GM10248 (cell line): ENCODE data around the gene HIGD1A.

Experiments
- CTCF ChIA-PET: fragments of 300-600 bp; sonication (Branson Sonifier 250); formaldehyde crosslinking; extraction: SDS; loops from one replicate; lab custom pipeline; 2021; ENCODE audit warnings: antibody characterized with exemption; lab: Yijun Ruan, JAX
- POLR2A ChIA-PET: fragments of 350-650 bp; sonication (Branson Sonifier 250); formaldehyde crosslinking; extraction: SDS; loops from one replicate; lab custom pipeline; 2020; ENCODE audit warnings: antibody characterized with exemption; lab: Yijun Ruan, JAX
- DNase-seq: peaks from one replicate; pipeline ENCODE4 v3.0.0; 2012; ENCODE audit errors: extremely low spot score
- CTCF ChIP-seq: IDR thresholded peaks from 2 replicates; pipeline ENCODE4 v1.5.1; 2012; ENCODE audit warnings: mild to moderate bottlenecking, low read depth; ENCODE audit errors: extremely low read depth, missing control alignments, control extremely low read depth

The HIGD1A gene

GRCh38 chr3:42773409-42773751, 30.9 kb downstream of the HIGD1A start:
- CTCF ChIA-PET: no interaction called here
- no peak for TF ChIP-seq CTCF
- DNase-seq: no peak
- POLR2A ChIA-PET: no interaction called here

GRCh38 chr3:42772670-42773408, 31.5 kb downstream of the HIGD1A start, which contains the start of gene CCDC13:
TSS of gene CCDC13 (minus strand) at chr3:42773253. CDS start at chr3:42758345, 14,908 bp downstream.
- no peak for TF ChIP-seq CTCF
- POLR2A ChIA-PET: no interaction called here
- CTCF ChIA-PET: no interaction called here
- peak; percentile 97 for DNase-seq

- POLR2A ChIA-PET: no interaction called here
- no peak for TF ChIP-seq CTCF
Measured at GRCh38 chr3:42771271-42771670, 33.0 kb downstream of the HIGD1A start.

GRCh38 chr3:42769477-42770131, 34.7 kb downstream of the HIGD1A start:
- TF ChIP-seq CTCF: no peak
- ChIA-PET POLR2A (interaction anchor here (0.5 kb wide), 1 partner anchor 219 kb away, joined by 6 read pairs; no protein-coding TSS in a partner anchor), CTCF (interaction anchor here (1.5 to 2.3 kb wide), 4 partner anchors 10 to 70 kb away, joined by 3 to 9 read pairs (median 4); no protein-coding TSS in a partner anchor)
- no peak for DNase-seq

More at GRCh38 chr3:42771271-42771670, 33.0 kb downstream of the HIGD1A start:
- CTCF ChIA-PET: interaction anchor here (2.3 kb wide), 1 partner anchor 9 kb away, joined by 9 read pairs; no protein-coding TSS in a partner anchor
- no peak for DNase-seq

DNA sequence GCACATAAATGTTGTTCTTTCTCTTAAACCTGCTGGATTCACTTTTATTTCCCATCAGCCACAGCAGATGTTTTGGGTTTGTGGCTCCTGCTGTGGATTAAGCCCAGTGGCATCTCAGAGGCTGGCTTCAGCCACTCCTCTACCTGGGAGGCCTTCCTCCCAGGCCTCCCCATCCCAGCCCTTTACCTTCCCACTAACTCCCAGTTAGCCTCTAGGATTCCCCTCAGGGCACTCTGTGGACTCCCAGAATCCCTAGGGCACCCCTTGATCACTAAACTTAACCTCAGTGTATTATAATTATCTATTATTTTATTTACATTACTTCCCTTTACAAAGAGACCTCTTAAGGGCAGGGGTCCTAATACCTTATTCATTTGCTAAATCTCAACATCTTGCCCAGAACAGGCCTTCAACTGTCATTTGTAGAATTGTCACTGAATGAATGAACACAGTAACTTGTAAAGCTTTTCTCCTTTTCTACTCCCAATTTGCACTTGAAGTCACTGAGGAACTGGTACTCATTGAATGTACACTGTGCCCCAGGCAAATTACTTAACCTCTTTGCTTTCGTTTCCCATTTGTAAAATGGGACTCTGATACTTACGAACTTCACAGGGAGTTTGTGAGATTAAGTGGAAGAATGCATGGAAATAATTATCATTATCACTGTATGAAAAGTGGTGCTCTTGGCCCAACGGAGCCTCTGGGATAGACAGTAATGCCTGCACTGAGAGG, 39.6 kb downstream of the HIGD1A start:
- ChIA-PET POLR2A (no interaction called here), CTCF (interaction anchor here (1.2 to 1.4 kb wide), 2 partner anchors 20 to 75 kb away, joined by 3 read pairs; no protein-coding TSS in a partner anchor)
- no peak for DNase-seq
- no peak for TF ChIP-seq CTCF

DNA sequence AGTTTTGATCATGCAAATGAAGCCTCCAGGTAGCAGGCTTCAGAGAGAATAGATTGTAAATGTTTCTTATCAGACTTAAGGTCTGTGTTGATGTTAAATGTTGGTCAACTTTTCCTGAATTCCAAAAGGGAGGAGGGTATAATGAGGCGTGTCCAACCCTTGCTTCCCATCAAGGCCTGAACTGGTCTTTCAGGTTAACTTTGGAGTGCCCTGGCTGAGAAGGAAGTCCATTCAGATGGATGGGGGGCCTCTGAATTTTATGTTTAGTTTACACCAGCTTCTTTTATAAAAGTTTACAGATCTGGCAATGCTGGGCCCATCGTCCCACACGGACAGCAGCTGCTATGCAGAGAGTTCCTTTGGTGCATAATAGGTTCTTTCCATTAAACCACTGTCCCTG, 40.2 kb downstream of the HIGD1A start:
- no peak for TF ChIP-seq CTCF
- POLR2A ChIA-PET: no interaction called here
- CTCF ChIA-PET: interaction anchor here (2.6 to 3.1 kb wide), 2 partner anchors 18 to 22 kb away, joined by 6 to 16 read pairs; no protein-coding TSS in a partner anchor
- no peak for DNase-seq
